ENCODE data around the gene SRD5A1.

DNA sequence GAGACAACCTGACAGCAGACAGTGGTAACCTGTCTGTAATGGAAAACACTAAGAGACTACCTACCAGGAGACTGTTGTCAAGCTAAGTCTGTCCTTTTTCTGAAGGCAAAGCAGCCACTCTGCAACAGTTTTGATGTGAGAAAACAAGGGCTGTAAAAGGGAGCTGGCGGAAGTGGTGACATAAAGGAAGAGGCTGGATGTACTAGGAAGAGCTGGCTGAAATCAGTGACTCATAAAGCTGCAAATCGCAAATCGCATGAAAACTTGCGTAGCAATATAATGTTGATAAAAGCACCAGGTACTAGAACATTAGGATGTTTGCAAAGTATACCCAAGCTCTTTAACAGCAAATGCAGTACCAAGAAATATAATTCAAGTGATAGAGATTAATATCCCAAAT, 1.8 kb upstream of the SRD5A1 start:
- no peak for TF ChIP-seq POLR2A (IDR thresholded peaks at IDR 0.05; ENCODE audit: low read length)
- no peak for TF ChIP-seq GATA1 (IDR thresholded peaks at IDR 0.05; ENCODE audit: low read depth, low read length)

Data from erythroblast (primary cell).